NCI-H82 treated with DMSO at 0.1 percent for 48 hours (cell line): ENCODE data around the gene NOL4.
"Not testable (repeated sequence)": the region's sequence is repeated elsewhere in the genome, so short reads cannot be mapped to it uniquely, and the experiment has no call there.

ENCODE experiments used
- DNase-seq: peaks from one replicate; lab custom pipeline; 2025; ENCODE audit not compliant: unreplicated experiment; lab: John Stamatoyannopoulos, UW

The NOL4 gene, protein sequence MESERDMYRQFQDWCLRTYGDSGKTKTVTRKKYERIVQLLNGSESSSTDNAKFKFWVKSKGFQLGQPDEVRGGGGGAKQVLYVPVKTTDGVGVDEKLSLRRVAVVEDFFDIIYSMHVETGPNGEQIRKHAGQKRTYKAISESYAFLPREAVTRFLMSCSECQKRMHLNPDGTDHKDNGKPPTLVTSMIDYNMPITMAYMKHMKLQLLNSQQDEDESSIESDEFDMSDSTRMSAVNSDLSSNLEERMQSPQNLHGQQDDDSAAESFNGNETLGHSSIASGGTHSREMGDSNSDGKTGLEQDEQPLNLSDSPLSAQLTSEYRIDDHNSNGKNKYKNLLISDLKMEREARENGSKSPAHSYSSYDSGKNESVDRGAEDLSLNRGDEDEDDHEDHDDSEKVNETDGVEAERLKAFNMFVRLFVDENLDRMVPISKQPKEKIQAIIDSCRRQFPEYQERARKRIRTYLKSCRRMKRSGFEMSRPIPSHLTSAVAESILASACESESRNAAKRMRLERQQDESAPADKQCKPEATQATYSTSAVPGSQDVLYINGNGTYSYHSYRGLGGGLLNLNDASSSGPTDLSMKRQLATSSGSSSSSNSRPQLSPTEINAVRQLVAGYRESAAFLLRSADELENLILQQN

GRCh38 chr18:34224423-34225217 lies at the start of gene NOL4:
NOL4 (minus strand) TSS chr18:34224913; CDS start chr18:34223253, 1,660 bp downstream.
- peak; percentile 83 for DNase-seq

GRCh38 chr18:34266029-34266428 lies 41.3 kb upstream of the NOL4 start:
- DNase-seq = not testable (repeated sequence)

DNA sequence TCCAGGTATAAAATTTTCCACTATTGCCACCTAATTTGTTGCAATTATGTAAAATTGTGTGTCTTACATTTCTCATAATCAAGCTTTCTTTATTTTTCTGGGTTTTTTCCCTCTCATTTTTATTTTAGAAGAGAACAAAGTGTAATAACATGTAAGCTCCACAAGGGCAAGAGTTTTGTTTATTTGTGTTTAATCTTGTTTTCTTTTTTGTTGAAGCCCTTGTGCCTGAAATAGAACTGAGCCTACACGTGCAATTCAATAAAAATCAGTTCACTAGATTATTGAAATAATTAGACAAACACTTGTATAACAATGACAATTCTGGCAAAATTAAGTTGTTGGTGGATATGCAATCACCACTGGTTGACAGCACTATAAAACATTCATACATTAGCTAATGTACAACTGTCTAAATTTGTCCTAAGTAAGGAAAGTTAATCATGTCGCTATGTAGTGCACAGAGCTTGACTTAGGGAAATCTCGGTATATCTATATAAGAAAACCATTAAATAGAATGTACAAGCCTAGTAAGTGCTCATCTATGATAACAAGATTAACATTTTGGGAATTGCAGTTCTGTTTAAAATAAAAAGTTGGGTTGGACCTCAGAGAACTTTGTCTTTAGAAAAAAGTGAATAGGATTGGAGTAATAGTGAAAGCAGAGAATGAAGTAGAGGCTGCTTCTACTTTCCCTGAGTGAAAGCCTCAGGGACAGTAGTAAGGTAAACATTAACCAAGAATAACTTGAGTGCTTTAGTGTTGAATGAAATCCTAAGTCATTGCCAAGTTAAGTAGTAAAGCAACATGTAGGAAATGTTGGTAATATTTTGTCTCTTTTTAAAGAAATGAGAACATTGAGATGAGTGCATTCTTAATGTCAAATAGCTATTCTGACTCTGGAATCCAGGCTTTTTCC lies 37.4 kb upstream of the NOL4 start:
- no peak for DNase-seq

GRCh38 chr18:34258176-34258575 lies 33.5 kb upstream of the NOL4 start:
- no peak for DNase-seq

- DNase-seq = no peak
Measured at GRCh38 chr18:34251919-34252318, 27.2 kb upstream of the NOL4 start.

- DNase-seq = no peak
Measured at GRCh38 chr18:34248727-34249126, 24.0 kb upstream of the NOL4 start.

DNA sequence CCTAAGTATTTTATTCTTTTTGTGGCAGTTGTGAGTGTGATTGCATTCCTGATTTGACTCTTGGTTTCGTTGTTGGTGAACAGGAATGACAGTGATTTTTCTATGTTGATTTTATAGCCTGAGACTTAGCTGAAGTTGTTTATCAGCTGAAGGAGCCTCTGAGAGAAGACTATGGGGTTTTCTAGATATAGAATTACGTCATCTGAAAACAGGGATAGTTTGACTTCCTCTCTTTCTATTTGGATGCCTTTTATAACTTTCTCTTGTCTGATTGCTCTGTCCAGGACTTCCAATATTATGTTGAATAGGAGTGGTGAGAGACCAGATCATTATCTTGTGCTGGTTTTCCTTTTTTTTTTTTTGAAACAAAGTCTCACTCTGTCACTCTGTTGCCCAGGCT lies 18.0 kb upstream of the NOL4 start:
- DNase-seq = no peak

GRCh38 chr18:34233781-34234388 lies 9.2 kb upstream of the NOL4 start:
- not testable (repeated sequence) for DNase-seq

GRCh38 chr18:34225218-34225553 lies 473 bp upstream of the NOL4 start:
- no peak for DNase-seq

DNA sequence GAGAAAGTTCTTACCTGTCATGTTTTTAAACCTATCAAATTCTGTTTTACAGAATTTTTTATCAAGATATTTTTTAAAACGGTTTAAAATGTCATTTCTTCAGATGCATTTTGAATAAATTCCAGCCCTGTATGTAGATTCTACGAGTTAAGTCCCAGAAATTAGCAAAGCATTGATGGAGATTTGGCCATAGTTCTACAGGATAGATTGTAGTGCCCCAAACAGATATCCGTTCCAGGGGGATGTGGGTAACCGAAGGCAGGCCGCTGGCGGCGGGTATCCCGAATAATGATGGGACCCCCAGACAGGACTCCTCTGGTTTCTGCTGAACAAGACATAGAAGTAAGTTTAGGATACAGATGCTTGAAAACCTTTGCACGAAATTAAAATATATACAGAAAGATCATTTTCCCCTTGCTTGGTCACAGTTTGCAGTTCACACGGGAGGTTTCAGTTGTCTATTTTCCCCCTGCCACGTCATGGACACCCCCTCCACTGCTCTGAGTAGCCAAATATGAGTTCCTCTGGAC lies 755 bp downstream of the NOL4 start:
- DNase-seq = no peak

DNA sequence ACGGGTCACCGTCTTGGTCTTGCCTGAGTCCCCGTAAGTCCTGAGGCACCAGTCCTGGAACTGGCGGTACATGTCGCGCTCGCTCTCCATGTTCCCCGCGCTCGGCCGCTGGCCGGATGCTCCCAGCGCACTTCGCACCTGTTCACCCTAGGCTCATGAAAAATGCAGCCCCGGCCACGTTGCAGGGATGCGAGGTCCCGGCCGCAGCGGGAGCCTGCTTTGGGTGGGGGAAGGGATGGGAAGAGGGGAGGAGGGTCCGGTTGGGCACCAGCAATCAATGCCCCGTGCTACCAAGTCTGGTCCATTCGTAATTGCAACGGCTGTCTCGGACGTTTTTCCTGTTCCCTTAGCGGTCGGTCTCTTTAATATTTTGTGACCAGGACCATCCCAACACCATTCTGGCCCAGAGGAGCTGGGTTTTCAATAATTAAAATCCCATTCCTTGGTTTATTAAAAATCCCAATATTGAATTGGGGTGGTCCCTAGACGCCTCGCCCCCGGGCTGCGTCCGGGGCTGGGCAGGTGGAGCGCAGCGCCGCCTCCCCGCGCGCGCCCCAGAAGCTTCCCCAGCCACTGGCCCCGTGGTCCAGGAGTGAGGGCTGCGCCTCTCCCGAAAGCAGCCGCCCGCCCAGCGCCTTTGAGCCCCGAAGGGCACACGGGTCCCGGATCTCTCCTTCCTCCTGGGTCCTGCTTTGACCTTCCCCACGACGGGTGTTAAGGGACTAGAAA lies 1.4 kb downstream of the NOL4 start:
- DNase-seq = no peak

DNA sequence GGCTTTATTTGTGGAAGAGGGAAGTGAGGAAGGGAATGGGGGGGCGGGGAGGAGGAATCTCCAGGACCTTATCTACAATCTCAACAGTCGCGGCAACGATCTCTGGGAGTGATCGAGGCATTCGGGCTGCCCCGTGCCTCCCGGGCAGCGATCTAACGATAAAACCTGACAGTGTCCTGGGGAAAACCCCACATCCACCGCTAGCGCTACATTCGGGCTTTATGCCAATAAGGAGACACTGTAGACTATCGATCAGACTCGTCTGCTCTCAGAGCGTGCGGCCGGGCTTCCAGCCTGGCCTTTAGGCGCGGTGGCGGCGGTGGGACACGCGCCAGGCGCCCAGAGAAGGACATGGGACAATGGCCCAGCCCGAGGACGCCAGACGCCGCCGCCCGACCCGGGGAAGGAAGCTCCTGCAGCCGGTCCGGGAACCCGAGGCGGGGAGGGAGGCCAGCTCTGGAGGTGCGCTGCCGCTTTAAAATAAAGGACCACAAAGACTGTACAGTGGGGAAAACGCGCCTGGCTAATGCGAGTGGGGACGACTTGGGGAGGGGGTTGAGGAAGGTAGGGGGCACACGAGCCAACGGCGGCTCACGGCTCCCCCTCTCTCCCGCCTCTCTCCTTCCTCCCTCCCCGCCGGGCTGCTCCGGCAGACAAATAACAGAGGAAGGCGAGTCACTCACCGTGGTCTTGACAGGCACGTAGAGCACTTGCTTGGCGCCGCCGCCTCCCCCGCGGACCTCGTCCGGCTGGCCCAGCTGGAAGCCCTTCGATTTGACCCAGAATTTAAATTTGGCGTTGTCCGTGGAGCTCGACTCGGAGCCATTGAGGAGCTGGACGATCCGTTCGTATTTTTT lies 2.2 kb downstream of the NOL4 start:
- DNase-seq = peak; percentile 58

- no peak for DNase-seq
Measured at GRCh38 chr18:34221971-34222306, 2.8 kb downstream of the NOL4 start.

DNA sequence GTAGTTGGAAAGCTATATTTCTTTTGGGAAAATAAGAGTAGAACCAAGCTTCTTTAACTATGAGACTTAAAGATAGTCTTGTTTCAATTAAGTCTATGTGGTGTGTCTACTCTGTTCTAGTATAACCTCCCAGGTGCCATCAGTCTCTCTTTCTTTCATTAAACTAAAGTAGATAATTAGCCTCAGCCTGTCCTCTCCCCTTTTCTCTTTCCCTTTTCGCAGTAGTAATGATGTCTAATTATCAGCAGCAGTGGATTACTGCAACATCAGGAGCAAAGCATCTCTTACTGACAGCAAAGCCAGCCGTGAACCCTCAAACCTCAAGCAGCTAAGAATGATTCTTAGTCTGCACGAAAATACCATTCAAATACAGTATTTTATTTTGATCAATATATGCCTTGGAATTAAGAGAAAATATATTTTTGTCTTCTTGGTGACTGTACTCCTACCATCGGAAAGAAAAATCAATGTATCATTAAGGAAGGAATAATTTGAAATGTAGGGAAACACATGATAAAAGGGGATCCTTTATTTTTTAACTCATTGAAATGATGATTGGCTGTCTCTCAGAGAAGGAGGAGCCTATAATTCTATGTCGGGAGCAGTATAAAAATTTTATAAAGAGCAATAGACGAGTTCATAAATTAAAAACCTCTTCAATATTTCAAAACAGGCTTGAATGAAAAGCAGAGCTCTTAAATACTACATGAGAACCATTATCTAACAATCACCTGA lies 4.5 kb downstream of the NOL4 start:
- peak; percentile 71 for DNase-seq

GRCh38 chr18:34219651-34220050 lies 5.1 kb downstream of the NOL4 start:
- peak; percentile 70 for DNase-seq

DNA sequence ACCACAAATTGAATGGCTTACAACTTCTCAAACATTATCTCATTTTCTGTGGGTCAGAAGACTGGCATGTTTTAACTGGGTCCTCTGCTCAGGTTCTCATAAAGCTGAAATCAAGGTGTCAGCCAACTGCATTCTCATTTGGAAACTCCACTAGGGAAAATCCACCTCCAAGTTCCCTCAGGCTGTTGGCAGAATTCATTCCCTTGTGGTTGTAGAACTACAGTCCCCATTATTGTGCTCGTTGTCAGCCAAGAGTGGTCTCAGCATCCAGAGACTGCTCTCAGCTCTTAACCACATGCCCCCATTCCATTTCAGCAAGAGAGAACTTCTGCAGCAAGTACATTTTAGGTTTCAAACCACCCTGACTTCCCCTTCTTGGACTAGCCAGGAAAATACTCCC lies 12.2 kb downstream of the NOL4 start:
- peak; percentile 85 for DNase-seq

- DNase-seq = no peak
Measured at GRCh38 chr18:34207344-34207851, 17.3 kb downstream of the NOL4 start.

DNA sequence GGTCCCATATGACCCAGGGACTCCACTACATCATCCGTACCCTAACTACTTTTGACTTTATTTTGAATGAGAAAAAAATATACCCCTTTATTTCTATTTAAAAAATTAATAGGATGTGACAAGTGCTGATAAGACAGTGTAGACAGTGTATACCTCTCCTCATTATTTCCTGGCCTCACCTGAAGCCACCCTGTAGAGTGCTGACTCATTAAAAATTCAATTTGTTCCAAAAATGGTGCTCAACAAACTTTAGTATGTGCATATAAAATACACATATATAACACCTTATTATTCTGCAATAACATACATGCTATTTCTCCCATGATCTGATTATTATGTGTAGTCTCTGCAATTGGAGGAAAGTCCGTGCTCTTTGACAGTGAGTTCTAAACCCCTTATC lies 20.8 kb downstream of the NOL4 start:
- DNase-seq = no peak
